Activated CD4-positive, alpha-beta T cell treated with anti-CD3 and anti-CD28 coated beads for 48 hours (primary cell): Measurements from ENCODE around the gene PANX1.
"Not testable (repeated sequence)": the region's sequence is repeated elsewhere in the genome, so short reads cannot be mapped to it uniquely, and the experiment has no call there.

Experiments
- DNase-seq: peaks from one replicate; pipeline ENCODE4 v3.0.0-alpha.2; 2020

The PANX1 gene, protein sequence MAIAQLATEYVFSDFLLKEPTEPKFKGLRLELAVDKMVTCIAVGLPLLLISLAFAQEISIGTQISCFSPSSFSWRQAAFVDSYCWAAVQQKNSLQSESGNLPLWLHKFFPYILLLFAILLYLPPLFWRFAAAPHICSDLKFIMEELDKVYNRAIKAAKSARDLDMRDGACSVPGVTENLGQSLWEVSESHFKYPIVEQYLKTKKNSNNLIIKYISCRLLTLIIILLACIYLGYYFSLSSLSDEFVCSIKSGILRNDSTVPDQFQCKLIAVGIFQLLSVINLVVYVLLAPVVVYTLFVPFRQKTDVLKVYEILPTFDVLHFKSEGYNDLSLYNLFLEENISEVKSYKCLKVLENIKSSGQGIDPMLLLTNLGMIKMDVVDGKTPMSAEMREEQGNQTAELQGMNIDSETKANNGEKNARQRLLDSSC

GRCh38 chr11:94128746-94129511, at the start of gene PANX1:
TSS of gene PANX1 (plus strand) at chr11:94128841. CDS start at chr11:94129313, 472 bp downstream.
- DNase-seq, result peak; percentile 76

- no peak for DNase-seq
Measured at GRCh38 chr11:94084164-94084563, 44.5 kb upstream of the PANX1 start.

DNA sequence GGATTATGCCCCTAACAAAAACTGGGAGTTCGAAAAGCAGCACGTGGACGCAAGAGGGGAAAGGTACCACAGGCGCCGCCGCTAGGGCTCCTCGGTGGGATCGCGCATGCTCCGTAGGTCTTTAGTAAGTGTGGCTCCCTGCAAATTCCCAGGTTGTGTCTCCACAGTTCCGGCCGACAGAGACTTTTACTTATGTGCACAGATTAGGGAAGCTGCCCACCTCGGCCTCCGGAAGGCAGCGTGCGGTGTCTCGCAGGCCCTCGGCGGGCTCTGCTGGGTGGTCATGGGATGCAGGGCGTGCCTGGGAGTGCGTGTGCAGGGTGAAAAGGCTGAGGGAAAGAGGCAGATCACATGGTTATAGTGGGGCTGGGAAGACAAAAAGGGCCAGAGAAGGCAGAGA, 39.7 kb upstream of the PANX1 start:
- DNase-seq, result no peak

GRCh38 chr11:94089341-94089740, 39.3 kb upstream of the PANX1 start:
- DNase-seq, result no peak

GRCh38 chr11:94090401-94090800, 38.2 kb upstream of the PANX1 start:
- DNase-seq, result no peak

DNA sequence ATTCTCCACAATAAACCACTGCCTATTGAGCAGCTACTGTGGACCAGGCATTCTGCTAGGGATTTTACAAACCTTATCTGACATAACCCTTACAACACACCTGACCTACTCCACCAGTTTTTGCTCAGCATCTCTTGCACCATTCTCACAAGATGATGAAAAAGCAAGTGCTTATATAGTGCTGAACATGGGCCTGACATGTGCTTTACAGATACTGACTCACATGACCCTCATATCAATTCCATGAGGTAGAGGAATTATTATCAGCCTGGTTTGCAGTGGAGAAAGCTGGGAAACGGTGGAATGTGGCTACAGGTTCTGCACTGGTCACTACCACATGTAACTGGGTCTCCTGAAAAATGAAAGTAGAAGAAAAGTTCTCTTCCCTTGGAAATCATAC, 37.5 kb upstream of the PANX1 start:
- DNase-seq, result no peak

DNA sequence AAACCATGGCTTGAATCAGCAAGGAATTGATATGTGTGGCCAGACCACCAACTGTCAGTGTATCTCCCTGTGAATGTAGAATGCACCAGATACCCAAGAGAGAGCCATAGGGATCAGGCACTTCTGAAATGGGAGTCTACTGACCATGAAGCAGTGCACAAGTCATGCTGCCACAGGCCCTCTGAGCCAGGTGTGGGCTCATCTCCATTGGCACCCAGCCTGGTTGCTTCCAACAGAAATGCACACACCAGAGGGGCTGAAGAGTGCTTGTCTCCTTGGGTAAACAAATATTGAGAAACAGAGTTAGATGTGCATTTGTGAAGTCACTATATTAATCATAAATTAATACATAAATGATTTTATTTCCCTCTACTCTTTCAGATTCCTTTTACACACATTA, 28.4 kb upstream of the PANX1 start:
- no peak for DNase-seq

GRCh38 chr11:94103471-94103870, 25.2 kb upstream of the PANX1 start:
- DNase-seq, result no peak

DNA sequence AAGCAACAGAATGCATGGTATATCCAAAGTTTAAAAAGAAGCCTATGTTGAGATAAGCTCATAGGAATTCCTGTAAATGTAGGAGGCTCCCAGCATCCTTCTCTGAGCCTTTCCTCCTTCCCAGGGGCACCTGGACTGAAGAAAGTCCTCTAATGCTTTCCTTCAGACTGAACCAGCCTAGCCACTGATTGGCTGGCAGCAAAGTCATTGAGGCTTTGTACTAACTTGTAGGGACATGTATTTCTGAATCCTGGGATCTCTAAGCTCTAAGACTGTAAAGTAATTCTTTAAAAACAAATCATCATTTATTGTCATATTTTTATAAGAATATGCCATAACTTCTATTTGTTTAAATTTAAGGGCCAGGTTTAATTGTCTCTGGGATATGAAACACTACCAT, 23.9 kb upstream of the PANX1 start:
- DNase-seq, result no peak

DNA sequence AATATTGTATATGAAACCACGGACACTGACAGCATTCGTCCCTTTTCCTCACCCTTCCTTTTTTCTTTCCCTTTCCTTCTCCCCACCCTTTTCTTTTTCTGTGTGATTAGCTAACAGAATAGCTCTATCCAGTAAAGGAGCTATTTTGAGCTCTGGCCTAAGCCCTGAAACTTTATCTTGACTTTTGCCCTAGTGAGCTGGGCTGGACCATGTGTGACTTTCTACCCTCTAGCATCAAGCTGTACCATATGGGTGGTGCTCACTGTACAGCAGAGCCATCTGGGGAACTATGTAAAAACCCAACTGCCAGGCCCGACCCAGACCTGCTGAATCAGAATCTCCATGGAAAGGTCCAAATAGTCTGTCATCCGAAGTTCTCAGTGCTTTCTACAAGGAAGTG, 21.9 kb upstream of the PANX1 start:
- no peak for DNase-seq

GRCh38 chr11:94107363-94107762, 21.3 kb upstream of the PANX1 start:
- no peak for DNase-seq

DNA sequence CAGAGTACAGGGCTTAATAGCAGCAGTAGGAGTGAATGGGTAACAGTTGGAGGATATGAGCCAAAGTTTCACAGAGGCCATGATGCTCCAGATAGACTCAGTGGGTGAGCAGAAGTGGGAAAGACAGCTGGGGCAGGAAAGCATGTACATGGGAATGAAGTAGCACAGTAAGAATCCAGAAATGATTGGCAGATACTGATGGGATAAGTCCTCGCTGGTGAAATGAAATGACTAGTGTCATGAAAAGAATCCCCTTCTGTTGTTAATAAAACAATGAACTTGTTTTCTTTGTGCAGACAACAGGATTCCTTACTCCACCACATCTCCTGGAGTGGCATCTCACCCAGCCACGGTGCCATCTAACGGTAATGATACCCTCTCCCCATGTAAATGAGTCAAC, 17.4 kb upstream of the PANX1 start:
- DNase-seq, result no peak

GRCh38 chr11:94111660-94112059, 17.0 kb upstream of the PANX1 start:
- no peak for DNase-seq

DNA sequence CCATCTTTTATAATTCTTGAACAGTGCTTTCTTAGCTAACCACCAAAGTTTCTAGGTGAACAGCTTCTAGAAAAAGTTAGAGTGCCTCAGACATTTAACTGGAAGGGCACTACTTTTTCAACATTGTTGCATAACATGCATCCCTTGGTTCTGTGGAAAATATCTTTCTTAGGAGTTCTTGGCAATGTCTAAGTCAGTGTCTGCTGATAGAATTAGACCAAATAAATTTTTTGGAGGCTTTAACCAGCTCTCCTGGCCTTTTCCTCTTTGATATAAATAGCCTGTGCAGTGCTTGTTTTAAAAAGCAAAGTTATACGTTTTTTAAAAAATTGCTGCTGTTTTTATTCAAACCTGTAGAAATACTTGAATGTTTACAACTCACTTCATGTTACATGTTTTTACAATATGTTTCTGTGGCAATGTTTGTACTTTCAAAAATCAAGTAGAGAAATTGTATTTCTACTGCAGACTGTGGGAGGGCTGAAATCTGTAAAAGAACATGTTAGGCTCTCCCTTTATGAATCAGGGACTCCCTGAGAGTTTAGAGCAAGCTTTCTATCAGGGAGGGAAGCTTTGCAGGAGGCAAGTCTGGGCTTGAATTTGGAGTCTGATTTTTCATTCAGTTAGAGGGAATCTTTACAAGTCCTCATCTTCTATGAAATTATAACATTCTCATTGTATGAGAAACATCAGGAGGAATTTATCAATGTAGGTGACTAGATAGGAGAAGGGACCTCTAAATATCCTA, 16.3 kb upstream of the PANX1 start:
- DNase-seq, result no peak

DNA sequence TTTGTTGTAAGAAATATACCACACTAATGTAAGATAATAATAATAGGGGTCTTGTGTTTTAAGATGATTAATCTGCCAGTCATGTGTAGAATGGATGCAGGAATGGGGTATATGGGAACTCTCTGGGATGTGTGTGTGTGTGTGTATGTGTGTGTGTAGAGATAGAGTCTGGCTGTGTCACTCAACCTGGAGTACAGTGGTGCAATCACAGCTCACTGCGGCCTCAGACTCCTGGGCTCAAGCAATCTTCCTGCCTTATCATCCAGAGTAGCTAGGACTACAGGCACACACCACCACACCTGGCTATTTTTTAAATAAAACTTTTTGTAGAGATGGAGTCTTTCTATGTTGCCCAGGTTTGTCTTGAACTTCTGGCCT, 11.5 kb upstream of the PANX1 start:
- DNase-seq, result no peak

- DNase-seq, result no peak
Measured at GRCh38 chr11:94117871-94118270, 10.8 kb upstream of the PANX1 start.

DNA sequence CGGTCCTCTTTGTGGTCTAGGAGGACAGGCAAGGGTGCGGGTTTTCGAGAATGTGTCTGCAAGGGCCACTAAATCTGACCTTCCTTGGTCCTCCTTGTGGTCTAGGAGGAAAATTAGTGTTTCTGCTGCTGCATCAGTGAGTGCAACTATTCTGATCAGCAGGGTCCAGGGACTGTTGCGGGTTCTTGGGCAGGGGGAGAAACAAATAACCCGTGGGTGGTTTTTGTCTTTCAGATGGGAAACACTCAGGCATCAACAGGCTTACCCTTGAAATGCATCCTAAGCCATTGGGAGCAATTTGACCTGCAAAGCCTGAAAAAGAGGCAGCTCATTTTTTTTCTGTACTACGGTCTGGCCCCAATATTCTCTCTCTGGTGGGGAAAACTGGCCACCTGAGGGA, 9.0 kb upstream of the PANX1 start:
- DNase-seq, result not testable (repeated sequence)

GRCh38 chr11:94120516-94120915, 8.1 kb upstream of the PANX1 start:
- DNase-seq, result not testable (repeated sequence)

GRCh38 chr11:94120946-94121345, 7.7 kb upstream of the PANX1 start:
- no peak for DNase-seq

DNA sequence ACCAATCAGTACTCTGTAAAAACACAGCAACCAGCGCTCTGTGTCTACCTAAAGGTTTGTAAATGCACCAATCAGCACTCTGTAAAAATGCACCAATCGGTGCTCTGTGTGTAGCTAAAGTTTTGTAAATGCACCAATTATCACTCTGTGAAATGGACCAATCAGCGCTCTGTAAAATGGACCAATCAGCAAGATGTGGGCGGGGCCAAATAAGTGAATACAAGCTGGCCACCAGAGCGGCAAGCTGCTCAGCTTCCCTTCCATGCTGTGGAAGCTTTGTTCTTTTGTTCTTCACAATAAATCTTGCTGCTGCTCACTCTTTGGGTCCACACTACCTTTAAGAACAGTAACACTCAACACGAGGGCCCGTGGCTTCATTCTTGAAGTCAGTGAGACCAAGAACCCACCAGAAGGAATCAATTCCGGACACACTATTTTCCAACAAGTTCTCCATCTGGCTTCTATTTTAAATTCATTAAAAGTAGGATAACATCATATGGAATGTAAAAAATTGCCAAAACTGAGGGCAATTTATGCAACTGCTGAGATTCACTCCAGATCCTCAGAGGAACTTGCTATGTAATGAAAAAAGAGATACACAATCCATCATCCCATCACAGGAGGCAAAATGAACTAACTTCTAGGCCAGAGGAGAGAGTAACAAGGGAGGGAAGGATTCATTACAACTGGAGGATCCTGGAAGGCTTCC, 3.1 kb upstream of the PANX1 start:
- DNase-seq, result peak; percentile 41

GRCh38 chr11:94127638-94128037, 1.0 kb upstream of the PANX1 start:
- no peak for DNase-seq

DNA sequence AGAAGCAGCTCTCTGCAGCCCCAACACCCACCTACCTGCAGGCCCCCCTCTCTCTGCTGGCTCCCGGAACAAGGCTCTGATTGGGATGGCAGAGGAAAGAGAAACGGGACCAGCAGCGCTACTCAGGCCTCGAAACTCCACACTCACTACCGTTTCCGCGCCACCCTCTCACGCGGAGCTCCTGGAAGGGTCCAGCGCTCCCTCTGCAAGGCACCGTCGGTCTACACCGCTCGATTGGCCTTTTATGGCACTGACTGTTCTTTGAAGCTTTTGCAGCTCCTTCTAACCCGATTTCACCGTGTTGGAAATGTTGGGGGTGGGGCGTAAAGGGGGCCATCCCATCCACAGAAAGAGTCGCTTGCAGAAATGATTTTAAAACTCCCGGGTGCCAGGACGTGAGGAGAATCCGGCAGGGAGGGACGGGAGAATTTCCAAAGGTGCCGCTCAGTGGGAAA, 323 bp upstream of the PANX1 start:
- DNase-seq, result no peak
